Uterus (tissue), 4 donors: ENCODE measurements around the gene MET. TPM values are rescaled to one million over a fixed set of nuclear protein-coding genes. Genes with fewer than 3 reads are reported as not detected.
"Not testable (repeated sequence)": the region's sequence is repeated elsewhere in the genome, so short reads cannot be mapped to it uniquely, and the experiment has no call there.

Source experiments
- DNase-seq, 2 donors: peaks; one replicate each; pipeline ENCODE4 v3.0.0-alpha.2; 2019 to 2020
- H3K27ac ChIP-seq, 2 donors: fragments of 200-600 bp; sonication (generic); 1 replicate in 1 of 2; 2 replicates in 1 of 2; pipeline ENCODE4 v1.5.1; 2016 to 2018
- H3K27me3 ChIP-seq, 2 donors: fragments of 200-600 bp; sonication (generic); one replicate each; pipeline ENCODE4 v1.5.1; 2018 to 2019; ENCODE audit warnings: control low read depth in 1 of 2
- H3K36me3 ChIP-seq, 2 donors: fragments of 200-600 bp; sonication (generic); one replicate each; pipeline ENCODE4 v1.5.1; 2019; ENCODE audit warnings: control low read depth in 1 of 2
- H3K4me1 ChIP-seq, 2 donors: fragments of 200-600 bp; sonication (generic); one replicate each; pipeline ENCODE4 v1.5.1; 2018 to 2019; ENCODE audit warnings: control low read depth in 1 of 2
- H3K4me3 ChIP-seq, 2 donors: fragments of 200-600 bp; sonication (generic); 1 replicate in 1 of 2; 2 replicates in 1 of 2; pipeline ENCODE4 v1.5.1; 2018 to 2019; ENCODE audit warnings: mild to moderate bottlenecking in 1 of 2
- H3K9me3 ChIP-seq, 2 donors: fragments of 200-600 bp; sonication (generic); one replicate each; pipeline ENCODE4 v1.5.1; 2019; ENCODE audit warnings: control low read depth in 1 of 2
- POLR2A ChIP-seq, 2 donors: fragments of 450-650 bp; IDR thresholded peaks; one replicate each; pipeline ENCODE4 v1.6.1; 2016; ENCODE audit warnings: antibody characterized with exemption in 2 of 2, mild to moderate bottlenecking in 1 of 2, moderate library complexity in 1 of 2
- intact Hi-C: fragments of 100-400 bp; cut with DNase I; formaldehyde crosslinking; loops from one replicate; pipeline ENCODE4 v1.15.1; 2023; ENCODE audit warnings: low total_unique reads
- total RNA-seq, 4 donors: library from RNA; depleted of rRNA in 3 of 4; stranded (reverse); fragments of >200 nt in 3 of 4; gene quantifications; one replicate each; pipeline versions ENCODE4 v1.1.0 to v1.2.4, GENCODE V29; 2014 to 2023
- TF ChIP-seq, protein P1 (sequence below), 4 experiments: fragments of 200-600 bp in 2 of 4; fragments of 450-650 bp in 2 of 4; sonication (generic) in 2 of 4; IDR thresholded peaks; one replicate each; pipeline ENCODE4 v1.5.1; 2016 to 2019; ENCODE audit warnings: antibody characterized with exemption in 4 of 4, mild to moderate bottlenecking in 2 of 4, moderate library complexity in 1 of 4
- donor health status: DM: yes; HTN: yes; CAD: no.

MET gene
- total RNA-seq, 4 donors from 2014 or later: 13.8 to 37.2 (median 35.6) TPM

DNA sequence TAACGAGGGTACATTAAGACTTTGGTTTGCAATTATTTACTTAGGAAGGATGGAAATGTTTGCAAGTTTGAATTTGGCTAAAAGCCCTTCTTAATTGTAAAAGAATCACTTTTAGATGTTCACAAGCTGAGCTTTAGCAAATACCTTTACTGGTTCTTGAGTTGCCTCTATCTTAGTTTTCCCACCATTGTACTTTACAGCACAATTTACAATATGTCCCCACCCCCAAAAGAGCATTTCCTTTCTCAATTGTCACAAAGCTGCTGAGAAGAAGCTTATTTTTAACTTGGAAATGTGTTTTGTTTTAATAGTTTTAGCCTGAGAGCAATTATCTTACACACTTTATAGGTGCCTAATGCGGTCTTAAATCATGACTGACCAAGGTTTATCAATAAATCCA lies 81.1 kb downstream of the MET start:
- Histone ChIP-seq H3K36me3 (no peaks in the 10 kb centered on the region), H3K4me3 (no peak overlapping the region), H3K27ac (peak overlapping the region in 1 of 2 donors; percentile 44), H3K9me3 (no peaks in the 10 kb centered on the region), H3K27me3 (no peaks in the 10 kb centered on the region), H3K4me1 (no peaks in the 10 kb centered on the region)
- intact Hi-C loops: no loop called here
- TF ChIP-seq POLR2A (IDR thresholded peaks at IDR 0.05): no peak
- TF ChIP-seq, protein P1, sequence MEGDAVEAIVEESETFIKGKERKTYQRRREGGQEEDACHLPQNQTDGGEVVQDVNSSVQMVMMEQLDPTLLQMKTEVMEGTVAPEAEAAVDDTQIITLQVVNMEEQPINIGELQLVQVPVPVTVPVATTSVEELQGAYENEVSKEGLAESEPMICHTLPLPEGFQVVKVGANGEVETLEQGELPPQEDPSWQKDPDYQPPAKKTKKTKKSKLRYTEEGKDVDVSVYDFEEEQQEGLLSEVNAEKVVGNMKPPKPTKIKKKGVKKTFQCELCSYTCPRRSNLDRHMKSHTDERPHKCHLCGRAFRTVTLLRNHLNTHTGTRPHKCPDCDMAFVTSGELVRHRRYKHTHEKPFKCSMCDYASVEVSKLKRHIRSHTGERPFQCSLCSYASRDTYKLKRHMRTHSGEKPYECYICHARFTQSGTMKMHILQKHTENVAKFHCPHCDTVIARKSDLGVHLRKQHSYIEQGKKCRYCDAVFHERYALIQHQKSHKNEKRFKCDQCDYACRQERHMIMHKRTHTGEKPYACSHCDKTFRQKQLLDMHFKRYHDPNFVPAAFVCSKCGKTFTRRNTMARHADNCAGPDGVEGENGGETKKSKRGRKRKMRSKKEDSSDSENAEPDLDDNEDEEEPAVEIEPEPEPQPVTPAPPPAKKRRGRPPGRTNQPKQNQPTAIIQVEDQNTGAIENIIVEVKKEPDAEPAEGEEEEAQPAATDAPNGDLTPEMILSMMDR (IDR thresholded peaks at IDR 0.05): no peak
- DNase-seq: no peak

DNA sequence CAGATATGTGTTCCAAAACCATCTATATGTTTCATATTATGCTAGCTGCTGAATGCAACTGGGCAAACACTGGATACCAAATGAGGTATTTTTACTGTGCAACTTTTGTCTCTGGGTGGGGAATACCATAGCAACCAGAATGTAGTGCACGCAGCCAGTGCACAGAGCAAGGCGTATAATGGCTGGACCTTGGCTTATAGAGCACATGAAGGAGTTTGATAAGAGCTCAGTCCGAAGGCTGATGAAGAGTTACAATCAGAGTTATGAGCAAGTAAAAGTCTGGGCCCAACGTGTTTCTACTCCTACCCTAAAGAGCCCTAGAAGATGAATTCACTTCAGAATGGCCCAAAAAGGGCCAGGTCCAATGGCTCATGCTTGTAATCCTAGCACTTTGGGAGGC lies 82.2 kb downstream of the MET start:
- H3K36me3 ChIP-seq: no peaks in the 10 kb centered on the region
- H3K4me3 ChIP-seq: no peak overlapping the region
- DNase-seq: no peak
- H3K27me3 ChIP-seq: no peaks in the 10 kb centered on the region
- intact Hi-C loops: no loop called here
- H3K4me1 ChIP-seq: no peaks in the 10 kb centered on the region
- TF ChIP-seq, protein P1 (IDR thresholded peaks at IDR 0.05): no peak
- TF ChIP-seq POLR2A (IDR thresholded peaks at IDR 0.05): no peak
- H3K27ac ChIP-seq: no peak overlapping the region
- H3K9me3 ChIP-seq: no peaks in the 10 kb centered on the region

DNA sequence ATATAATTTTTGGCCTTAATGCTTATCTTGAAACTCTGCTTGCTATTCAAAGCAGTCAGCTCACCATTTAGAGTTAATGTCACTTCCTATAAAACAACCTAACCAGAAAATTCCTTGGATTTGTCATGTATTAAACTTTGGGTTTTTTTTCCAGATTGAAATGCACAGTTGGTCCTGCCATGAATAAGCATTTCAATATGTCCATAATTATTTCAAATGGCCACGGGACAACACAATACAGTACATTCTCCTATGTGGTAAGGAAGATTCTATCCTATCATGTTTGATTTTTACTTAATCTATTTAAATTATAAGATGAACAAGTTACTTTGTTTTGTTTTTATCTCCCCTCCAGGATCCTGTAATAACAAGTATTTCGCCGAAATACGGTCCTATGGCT lies 85.3 kb downstream of the MET start:
- intact Hi-C loops: no loop called here
- no peak for DNase-seq
- Histone ChIP-seq H3K27me3 (no peaks in the 10 kb centered on the region), H3K4me1 (no peaks in the 10 kb centered on the region), H3K4me3 (no peak overlapping the region), H3K36me3 (no peaks in the 10 kb centered on the region), H3K27ac (no peak overlapping the region), H3K9me3 (no peaks in the 10 kb centered on the region)
- TF ChIP-seq, protein P1 (IDR thresholded peaks at IDR 0.05): no peak

DNA sequence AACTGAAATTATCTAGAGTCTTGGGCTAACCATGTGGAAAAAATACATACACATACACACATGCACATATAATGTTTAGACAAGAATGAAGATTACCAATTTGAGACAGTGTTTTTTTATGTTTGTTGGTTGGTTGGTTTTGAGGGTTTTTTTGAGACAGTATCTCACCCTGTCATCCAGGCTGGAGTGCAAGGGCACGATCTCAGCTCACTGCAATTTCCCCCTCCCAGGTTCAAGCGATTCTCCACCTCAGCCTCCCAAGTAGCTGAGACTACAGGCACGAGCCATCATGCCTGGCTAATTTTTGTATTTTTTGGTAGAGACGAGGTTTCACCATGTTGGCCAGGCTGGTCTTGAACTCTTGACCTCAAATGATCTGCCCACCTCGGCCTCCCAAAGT lies 87.6 kb downstream of the MET start:
- intact Hi-C loops, H3K4me1 ChIP-seq: not testable (repeated sequence)

DNA sequence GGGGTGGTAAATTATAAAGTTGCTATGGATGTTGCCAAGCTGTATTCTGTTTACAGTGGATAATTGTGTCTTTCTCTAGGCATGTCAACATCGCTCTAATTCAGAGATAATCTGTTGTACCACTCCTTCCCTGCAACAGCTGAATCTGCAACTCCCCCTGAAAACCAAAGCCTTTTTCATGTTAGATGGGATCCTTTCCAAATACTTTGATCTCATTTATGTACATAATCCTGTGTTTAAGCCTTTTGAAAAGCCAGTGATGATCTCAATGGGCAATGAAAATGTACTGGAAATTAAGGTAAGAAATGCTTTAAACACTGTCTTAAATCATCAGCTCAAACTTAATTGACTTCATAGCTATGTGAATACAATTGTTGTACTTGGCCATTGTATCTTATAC lies 91.0 kb downstream of the MET start:
- DNase-seq: no peak
- H3K4me1 ChIP-seq: no peaks in the 10 kb centered on the region
- no peak overlapping the region for H3K27ac ChIP-seq
- no peaks in the 10 kb centered on the region for H3K9me3 ChIP-seq
- no peaks in the 10 kb centered on the region for H3K27me3 ChIP-seq
- H3K4me3 ChIP-seq: no peak overlapping the region
- no peaks in the 10 kb centered on the region for H3K36me3 ChIP-seq
- no peak for TF ChIP-seq POLR2A (IDR thresholded peaks at IDR 0.05)
- TF ChIP-seq, protein P1 (IDR thresholded peaks at IDR 0.05): no peak
- intact Hi-C loops: no loop called here

More for the DNA sequence above, 87.6 kb downstream of the MET start:
- DNase-seq, H3K36me3 ChIP-seq, H3K27me3 ChIP-seq, H3K4me3 ChIP-seq, H3K27ac ChIP-seq, H3K9me3 ChIP-seq: not testable (repeated sequence)

DNA sequence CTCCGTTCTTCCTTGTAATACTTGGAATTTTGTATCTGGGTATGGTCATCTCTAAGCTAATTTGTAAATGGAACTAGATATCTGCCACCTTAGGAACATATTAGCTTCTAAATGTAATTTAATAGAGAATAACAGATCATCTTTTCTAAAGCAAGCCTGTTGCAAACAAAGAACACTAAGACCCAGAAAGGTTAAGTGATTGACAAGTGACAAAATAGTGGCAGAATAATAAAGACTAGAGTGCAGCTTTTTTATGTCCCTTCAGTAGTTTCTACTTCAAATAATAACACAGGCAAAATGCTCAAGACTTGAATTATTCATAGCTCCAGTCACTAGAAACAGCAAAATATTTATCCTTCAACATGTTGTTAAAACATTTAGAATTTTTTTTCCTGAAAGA lies 91.7 kb downstream of the MET start:
- Histone ChIP-seq H3K4me1 (no peaks in the 10 kb centered on the region), H3K36me3 (no peaks in the 10 kb centered on the region), H3K4me3 (no peak overlapping the region), H3K9me3 (no peaks in the 10 kb centered on the region), H3K27ac (no peak overlapping the region), H3K27me3 (no peaks in the 10 kb centered on the region)
- no peak for DNase-seq
- intact Hi-C loops: no loop called here
- TF ChIP-seq POLR2A (IDR thresholded peaks at IDR 0.05): no peak
- TF ChIP-seq, protein P1 (IDR thresholded peaks at IDR 0.05): no peak
